GM18502 (cell line): ENCODE measurements around the gene TANK.
"Not testable (repeated sequence)": the region's sequence is repeated elsewhere in the genome, so short reads cannot be mapped to it uniquely, and the experiment has no call there.

ENCODE experiments used
- ATAC-seq: cut with Tn5 transposase; IDR thresholded peaks from one replicate; pipeline ENCODE4 v1.9.1; 2021; ENCODE audit warnings: mild to moderate bottlenecking; ENCODE audit not compliant: unreplicated experiment, poor library complexity

TANK gene

GRCh38 chr2:161132384-161132783 is 27.8 kb upstream of the TANK start:
- ATAC-seq = not testable (repeated sequence)

GRCh38 chr2:161133366-161133765 is 26.9 kb upstream of the TANK start:
- no peak for ATAC-seq

GRCh38 chr2:161134547-161135518 is 25.4 kb upstream of the TANK start:
- no peak for ATAC-seq

- no peak for ATAC-seq
These were observed 24.2 kb upstream of the TANK start for GRCh38 chr2:161135951-161136593.

GRCh38 chr2:161136696-161137324 is 23.4 kb upstream of the TANK start:
- peak; percentile 81 for ATAC-seq

- peak; percentile 21 for ATAC-seq
These were observed 21.8 kb upstream of the TANK start for GRCh38 chr2:161138429-161138828.

GRCh38 chr2:161139098-161139987 is 20.9 kb upstream of the TANK start:
- ATAC-seq = peak; percentile 36

GRCh38 chr2:161141033-161141432 is 19.2 kb upstream of the TANK start:
- ATAC-seq = peak; percentile 45

- no peak for ATAC-seq
These were observed 13.9 kb upstream of the TANK start for GRCh38 chr2:161146209-161146775.

GRCh38 chr2:161146996-161147395 is 13.2 kb upstream of the TANK start:
- no peak for ATAC-seq

GRCh38 chr2:161147856-161148255 is 12.4 kb upstream of the TANK start:
- peak; percentile 62 for ATAC-seq

GRCh38 chr2:161150704-161151103 is 9.5 kb upstream of the TANK start:
- no peak for ATAC-seq

GRCh38 chr2:161152302-161152701 is 7.9 kb upstream of the TANK start:
- no peak for ATAC-seq

- ATAC-seq = no peak
These were observed 1.3 kb upstream of the TANK start for GRCh38 chr2:161158882-161159281.

- ATAC-seq = peak; percentile 1
These were observed 587 bp upstream of the TANK start for GRCh38 chr2:161159456-161160225.

GRCh38 chr2:161161074-161161706 is 962 bp downstream of the TANK start:
- ATAC-seq = no peak

GRCh38 chr2:161163440-161163839 is 3.2 kb downstream of the TANK start:
- no peak for ATAC-seq

GRCh38 chr2:161164161-161164560 is 3.9 kb downstream of the TANK start:
- no peak for ATAC-seq

GRCh38 chr2:161165266-161165665 is 5.0 kb downstream of the TANK start:
- ATAC-seq = no peak
